Vagina (tissue), 2 donors: ENCODE measurements around the gene MXD1.

Experiments
- CTCF ChIP-seq, 3 experiments: fragments of 450-650 bp in 2 of 3; fragments of 200-600 bp in 1 of 3; sonication (generic) in 1 of 3; IDR thresholded peaks; one replicate each; pipeline ENCODE4 v1.5.1; 2017 to 2019; ENCODE audit warnings: antibody characterized with exemption in 3 of 3, mild to moderate bottlenecking in 2 of 3, moderate library complexity in 2 of 3
- POLR2AphosphoS5 ChIP-seq, 2 donors: sonication (generic); formaldehyde crosslinking; IDR thresholded peaks; one replicate each; pipeline ENCODE4 v1.9.0; 2017; ENCODE audit warnings: antibody characterized with exemption in 2 of 2, mild to moderate bottlenecking in 2 of 2, low read depth in 1 of 2; ENCODE audit not compliant: insufficient read depth in 1 of 2

GRCh38 chr2:69988086-69988635 is 73.3 kb downstream of the MXD1 start:
- TF ChIP-seq CTCF (IDR thresholded peaks at IDR 0.05) (no peak), POLR2AphosphoS5 (IDR thresholded peaks at IDR 0.05; ENCODE audit: insufficient read depth in 1 of 2, low read depth in 1 of 2) (no peak)
